T-cell (primary cell): ENCODE data around the gene BICC1. TPM values are rescaled to one million over a fixed set of nuclear protein-coding genes. Genes with fewer than 3 reads are reported as not detected.

Experiments used
- ATAC-seq, 4 experiments: fragments of 200-7000 bp in 3 of 4; fragments of 150-1000 bp in 1 of 4; cut with Tn5 transposase; replicated peaks in 1 of 4; 1 replicate in 3 of 4; 2 replicates in 1 of 4; pipeline ENCODE4 v1.10.0; 2021; ENCODE audit warnings: moderate library complexity in 3 of 4, mild to moderate bottlenecking in 2 of 4, moderate number of reproducible peaks in 1 of 4
- CTCF ChIA-PET, 2 donors: fragments of 300-600 bp; sonication (Branson Sonifier 250); formaldehyde crosslinking; loops; one replicate each; lab custom pipeline; 2022; ENCODE audit warnings: antibody characterized with exemption in 2 of 2; lab: Charles Lee
- POLR2A ChIA-PET, 2 donors: fragments of 300-600 bp; sonication (Branson Sonifier 250); formaldehyde crosslinking; loops; one replicate each; lab custom pipeline; 2022; ENCODE audit warnings: antibody characterized with exemption in 2 of 2; lab: Charles Lee
- DNase-seq, 35 experiments: peaks; one replicate each; pipeline versions ENCODE4 v3.0.0 to v3.0.0-alpha.2; 2013 to 2023
- H3K27ac ChIP-seq: one replicate; pipeline ENCODE4 v1.5.1; 2013; ENCODE audit warnings: low read length
- H3K27me3 ChIP-seq, 2 experiments: replicated peaks in 1 of 2; 1 replicate in 1 of 2; 2 replicates in 1 of 2; pipeline versions ENCODE4 v1.6.1 to v1.7.0; 2013; ENCODE audit warnings: low read length in 1 of 2, mixed read lengths in 1 of 2; ENCODE audit not compliant: control insufficient read depth in 2 of 2, insufficient read depth in 2 of 2; ENCODE audit errors: extremely low read depth in 1 of 2
- H3K36me3 ChIP-seq, 2 donors: 1 replicate in 1 of 2; 2 replicates in 1 of 2; pipeline versions ENCODE4 v1.6.1 to v1.7.0; 2013; ENCODE audit warnings: low read length in 1 of 2; ENCODE audit not compliant: control insufficient read depth in 2 of 2, insufficient read depth in 1 of 2; ENCODE audit errors: extremely low read depth in 1 of 2
- H3K4me1 ChIP-seq, 2 experiments: 1 replicate in 1 of 2; 2 replicates in 1 of 2; pipeline versions ENCODE4 v1.6.1 to v1.7.0; 2013; ENCODE audit warnings: low read length in 2 of 2, mixed read lengths in 1 of 2; ENCODE audit not compliant: insufficient read depth in 2 of 2, control insufficient read depth in 1 of 2; ENCODE audit errors: extremely low read depth in 1 of 2
- H3K4me3 ChIP-seq, 2 donors: 1 replicate in 1 of 2; 2 replicates in 1 of 2; pipeline versions ENCODE4 v1.5.1 to v1.7.0; 2013; ENCODE audit warnings: mild to moderate bottlenecking in 2 of 2, low read length in 1 of 2, moderate library complexity in 1 of 2; ENCODE audit not compliant: control insufficient read depth in 1 of 2; ENCODE audit errors: extremely low read depth in 1 of 2
- H3K9me3 ChIP-seq: 2 replicates; pipeline ENCODE4 v1.7.0; 2013
- H3K27ac Mint-ChIP-seq, 2 donors: one replicate each; pipeline ENCODE4 v1.8.0; 2020 to 2021; ENCODE audit warnings: mild to moderate bottlenecking in 2 of 2, mixed read lengths in 2 of 2
- H3K27me3 Mint-ChIP-seq, 2 donors: one replicate each; pipeline ENCODE4 v1.8.0; 2021 to 2022; ENCODE audit warnings: mixed read lengths in 2 of 2
- H3K36me3 Mint-ChIP-seq: one replicate; pipeline ENCODE4 v1.8.0; 2021; ENCODE audit warnings: mixed read lengths
- H3K4me1 Mint-ChIP-seq, 3 donors: one replicate each; pipeline ENCODE4 v1.8.0; 2020 to 2022; ENCODE audit warnings: mixed read lengths in 3 of 3, mild to moderate bottlenecking in 1 of 3
- H3K4me3 Mint-ChIP-seq, 3 donors: one replicate each; pipeline ENCODE4 v1.8.0; 2020 to 2022; ENCODE audit warnings: mild to moderate bottlenecking in 3 of 3, mixed read lengths in 3 of 3, moderate library complexity in 3 of 3
- H3K9me3 Mint-ChIP-seq, 3 donors: one replicate each; pipeline ENCODE4 v1.8.0; 2020 to 2022; ENCODE audit warnings: mixed read lengths in 3 of 3
- WGBS: methylation state at CpG from one replicate; pipeline ENCODE4 v1.1.5; 2013; ENCODE audit warnings: missing lambda C conversion rate; ENCODE audit not compliant: insufficient coverage; 5-methylcytosine and 5-hydroxymethylcytosine counted together
- total RNA-seq, 35 experiments: library from RNA in 6 of 35; stranded (reverse) in 6 of 35; fragments of 120-200 nt in 1 of 35; gene quantifications; one replicate each; pipeline versions ENCODE4 v1.2.1 to v1.2.4 and lab custom pipeline; 2013 to 2026

The BICC1 gene
- total RNA-seq, 5 donors from 2014 or later (not counting 1 experiment from before 2014, with no cell fraction given) = 0.06 to 0.09 (median 0.07) TPM; not detected in 2

DNA sequence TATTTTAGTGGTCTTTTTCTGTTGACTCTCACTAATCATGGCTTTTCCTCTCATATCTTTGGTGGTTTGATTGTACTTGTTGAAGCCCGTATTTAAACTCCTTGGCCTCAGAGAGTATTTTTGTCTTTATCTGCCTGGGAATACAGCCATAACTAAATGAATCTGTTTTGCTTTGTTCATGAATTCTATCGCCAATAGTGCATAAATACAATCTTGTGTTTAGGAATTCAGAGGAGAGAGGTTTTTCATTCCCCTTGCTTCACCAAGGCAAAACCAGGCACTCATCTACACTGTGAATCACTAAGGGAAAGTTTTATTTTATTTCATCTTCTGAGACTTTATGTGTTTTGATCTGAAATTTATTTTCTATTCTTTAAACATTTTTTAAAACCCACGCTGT, 152.7 kb downstream of the BICC1 start:
- POLR2A ChIA-PET = no interaction called here
- Mint-ChIP-seq H3K27ac (no peak overlapping the region), H3K4me3 (peak overlapping the region in 1 of 3 donors; percentile 27)

DNA sequence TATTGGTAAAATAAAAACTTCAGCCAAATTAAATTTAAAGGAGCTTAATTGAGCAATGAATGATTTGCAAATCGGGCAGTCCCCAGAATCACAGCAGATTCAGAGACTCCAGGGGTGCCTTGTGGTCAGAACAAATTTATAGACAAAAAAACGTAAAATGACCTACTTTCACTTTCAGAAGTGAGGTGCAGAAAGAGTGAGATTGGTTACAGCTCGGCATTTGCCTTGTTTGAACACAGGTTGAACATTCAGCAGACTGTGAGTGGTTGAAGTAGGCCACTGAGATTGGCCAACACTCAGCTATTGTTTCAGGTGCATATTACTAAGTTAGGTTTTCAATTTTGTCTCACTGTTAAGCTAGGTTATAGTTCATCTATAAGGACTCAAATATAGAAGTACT, 153.4 kb downstream of the BICC1 start:
- H3K4me3 Mint-ChIP-seq = peak overlapping the region; percentile 27 to 57 (median 54)

More for the DNA sequence above, 152.7 kb downstream of the BICC1 start:
- H3K4me3 ChIP-seq = no peak overlapping the region
- H3K36me3 Mint-ChIP-seq = no peaks in the 10 kb centered on the region
- no peak for DNase-seq
- H3K27me3 ChIP-seq = no peaks in the 10 kb centered on the region
- no peaks in the 10 kb centered on the region for H3K4me1 ChIP-seq
- WGBS = no CpG with 5 or more reads among the region's 3 CpGs
- H3K9me3 Mint-ChIP-seq = peaks cover 12 to 20% (median 15%) of the 10 kb centered on the region in 3 donors
- peaks cover 0 to 3% of the 10 kb centered on the region in 2 donors for H3K27me3 Mint-ChIP-seq
- H3K4me1 Mint-ChIP-seq = peaks cover 7 to 21% (median 19%) of the 10 kb centered on the region in 3 donors
- no peak for ATAC-seq
- H3K36me3 ChIP-seq = no peaks in the 10 kb centered on the region
- H3K27ac ChIP-seq = no peak overlapping the region
- CTCF ChIA-PET = no interaction called here
- no peaks in the 10 kb centered on the region for H3K9me3 ChIP-seq

DNA sequence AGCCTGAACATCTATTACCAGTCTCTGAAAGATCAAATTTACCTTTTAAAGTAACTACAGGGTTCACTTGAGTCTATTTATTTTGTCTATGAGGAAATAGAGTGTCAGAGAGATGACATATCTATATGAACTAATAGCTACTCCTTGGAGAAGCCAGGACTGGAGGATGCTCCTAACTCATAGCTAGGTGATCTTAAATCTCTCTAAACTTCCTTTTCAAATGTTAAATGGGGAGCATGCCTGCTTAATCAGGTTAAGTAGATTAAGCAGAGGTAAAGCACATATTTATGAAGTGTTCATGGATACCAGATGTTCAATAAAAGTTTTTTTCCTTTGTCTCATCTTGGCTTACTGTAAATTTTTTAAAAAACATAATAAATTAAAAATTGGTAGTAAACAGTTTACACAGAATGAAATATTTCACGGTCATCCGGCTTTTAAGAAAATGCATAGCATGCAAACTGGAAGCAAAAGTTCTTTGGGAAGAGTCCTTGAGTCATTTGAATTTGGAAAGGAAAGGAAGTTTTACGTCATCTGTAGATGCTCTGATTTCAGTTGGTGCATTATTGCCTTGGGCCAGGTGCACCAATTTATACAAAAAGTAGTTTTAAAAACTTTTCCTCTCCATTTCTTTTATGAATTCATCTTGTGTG, 155.1 kb downstream of the BICC1 start:
- no peaks in the 10 kb centered on the region for H3K9me3 ChIP-seq
- H3K36me3 Mint-ChIP-seq = no peaks in the 10 kb centered on the region

More for the DNA sequence above, 153.4 kb downstream of the BICC1 start:
- Histone ChIP-seq H3K9me3 (no peaks in the 10 kb centered on the region), H3K36me3 (no peaks in the 10 kb centered on the region), H3K27me3 (no peaks in the 10 kb centered on the region), H3K27ac (peak overlapping the region; percentile 52), H3K4me3 (no peak overlapping the region), H3K4me1 (no peaks in the 10 kb centered on the region)
- H3K27ac Mint-ChIP-seq = peak overlapping the region; percentile 64 to 72
- no CpG with 5 or more reads among the region's 3 CpGs for WGBS
- CTCF ChIA-PET = interaction anchor here in 1 of 2 donors (0.6 kb wide), 1 partner anchor 73 kb away, joined by 3 read pairs; no protein-coding TSS in a partner anchor
- DNase-seq (peak in 3 of 35 experiments; percentile 1 to 28 (median 2)), ATAC-seq (peak in 3 of 4 experiments; percentile 49 to 63 (median 55))
- H3K27me3 Mint-ChIP-seq = peaks cover 0 to 3% of the 10 kb centered on the region in 2 donors
- H3K9me3 Mint-ChIP-seq = peaks cover 12 to 20% (median 15%) of the 10 kb centered on the region in 3 donors
- no peaks in the 10 kb centered on the region for H3K36me3 Mint-ChIP-seq
- H3K4me1 Mint-ChIP-seq = peaks cover 3 to 18% (median 16%) of the 10 kb centered on the region in 3 donors
- POLR2A ChIA-PET = no interaction called here

DNA sequence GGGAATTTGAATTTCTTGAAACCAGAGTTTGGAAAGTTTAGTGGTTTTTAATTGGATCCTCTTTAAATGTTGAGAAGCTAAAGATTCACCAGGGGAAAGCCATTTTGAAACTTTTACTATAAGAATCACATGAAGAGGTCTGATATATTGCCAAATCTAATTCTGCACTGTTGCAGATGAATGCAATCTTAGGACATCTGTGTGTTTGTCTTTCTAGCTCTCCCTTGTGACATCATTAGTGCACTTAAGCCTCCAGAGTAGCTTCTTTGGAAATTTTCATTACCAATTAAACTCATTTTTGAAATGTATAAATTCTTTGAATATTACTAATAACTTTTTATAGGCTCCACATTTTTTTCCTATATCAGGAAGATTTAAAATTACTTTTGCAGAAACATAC, 160.2 kb downstream of the BICC1 start:
- Mint-ChIP-seq H3K4me1 (no peaks in the 10 kb centered on the region), H3K36me3 (no peaks in the 10 kb centered on the region), H3K27ac (no peak overlapping the region), H3K4me3 (no peak overlapping the region), H3K9me3 (peaks cover 0 to 4% (median 0%) of the 10 kb centered on the region in 3 donors), H3K27me3 (peaks cover 4 to 6% of the 10 kb centered on the region in 2 donors)
- ChIA-PET POLR2A (no interaction called here), CTCF (no interaction called here)
- Histone ChIP-seq H3K4me1 (no peaks in the 10 kb centered on the region), H3K36me3 (no peaks in the 10 kb centered on the region), H3K9me3 (no peaks in the 10 kb centered on the region), H3K27ac (no peak overlapping the region), H3K27me3 (peaks cover 0 to 8% of the 10 kb centered on the region in 2 experiments), H3K4me3 (no peak overlapping the region)
- ATAC-seq (no peak), DNase-seq (no peak)

More for the DNA sequence above, 155.1 kb downstream of the BICC1 start:
- peaks cover 12 to 20% (median 15%) of the 10 kb centered on the region in 3 donors for H3K9me3 Mint-ChIP-seq
- POLR2A ChIA-PET = no interaction called here
- peaks cover 0 to 15% (median 13%) of the 10 kb centered on the region in 3 donors for H3K4me1 Mint-ChIP-seq
- CTCF ChIA-PET = interaction anchor here in 1 of 2 donors (0.6 kb wide), 1 partner anchor 142 kb away, joined by 3 read pairs; no protein-coding TSS in a partner anchor
- DNase-seq (no peak), ATAC-seq (no peak)
- no peak overlapping the region for H3K27ac Mint-ChIP-seq
- no peak overlapping the region for H3K4me3 Mint-ChIP-seq
- WGBS = 100% methylated on average over 1 of the region's 3 CpGs
- no peak overlapping the region for H3K27ac ChIP-seq
- no peaks in the 10 kb centered on the region for H3K4me1 ChIP-seq
- H3K27me3 Mint-ChIP-seq = peaks cover 0 to 3% of the 10 kb centered on the region in 2 donors
- no peaks in the 10 kb centered on the region for H3K27me3 ChIP-seq
- H3K36me3 ChIP-seq = no peaks in the 10 kb centered on the region
- no peak overlapping the region for H3K4me3 ChIP-seq

DNA sequence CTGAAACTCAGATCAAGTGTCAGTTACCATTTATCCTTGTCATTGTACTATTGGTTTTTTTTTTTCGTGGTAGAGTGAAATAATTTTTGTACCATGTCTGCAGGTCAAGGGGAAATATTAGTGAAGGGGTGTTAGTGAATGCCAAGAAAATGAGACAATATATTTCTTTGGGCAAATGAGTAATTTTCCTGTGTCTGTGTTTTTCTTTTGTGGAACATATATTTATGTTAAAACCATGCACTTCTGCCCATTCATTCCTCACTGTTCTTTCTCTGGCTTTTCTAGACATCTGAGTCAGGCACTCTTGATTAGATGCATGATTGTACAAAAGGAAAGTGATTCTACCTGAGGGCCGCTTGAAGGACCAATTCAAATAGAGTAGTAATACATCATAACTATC, 161.6 kb downstream of the BICC1 start:
- Histone ChIP-seq H3K27me3 (peaks cover 0 to 8% of the 10 kb centered on the region in 2 experiments), H3K4me3 (no peak overlapping the region), H3K4me1 (no peaks in the 10 kb centered on the region), H3K27ac (no peak overlapping the region), H3K9me3 (no peaks in the 10 kb centered on the region), H3K36me3 (no peaks in the 10 kb centered on the region)
- no peaks in the 10 kb centered on the region for H3K4me1 Mint-ChIP-seq
- POLR2A ChIA-PET = no interaction called here
- DNase-seq = no peak
- H3K36me3 Mint-ChIP-seq = no peaks in the 10 kb centered on the region
- H3K27me3 Mint-ChIP-seq = peaks cover 4 to 6% of the 10 kb centered on the region in 2 donors
- no peak for ATAC-seq
- H3K27ac Mint-ChIP-seq = no peak overlapping the region
- no peak overlapping the region for H3K4me3 Mint-ChIP-seq
- CTCF ChIA-PET = interaction anchor here (0.7 kb wide), 2 partner anchors 337 to 549 kb away, joined by 3 to 5 read pairs; no protein-coding TSS in a partner anchor
- peaks cover 0 to 11% (median 0%) of the 10 kb centered on the region in 3 donors for H3K9me3 Mint-ChIP-seq
- WGBS = no CpG with 5 or more reads among the region's 2 CpGs

DNA sequence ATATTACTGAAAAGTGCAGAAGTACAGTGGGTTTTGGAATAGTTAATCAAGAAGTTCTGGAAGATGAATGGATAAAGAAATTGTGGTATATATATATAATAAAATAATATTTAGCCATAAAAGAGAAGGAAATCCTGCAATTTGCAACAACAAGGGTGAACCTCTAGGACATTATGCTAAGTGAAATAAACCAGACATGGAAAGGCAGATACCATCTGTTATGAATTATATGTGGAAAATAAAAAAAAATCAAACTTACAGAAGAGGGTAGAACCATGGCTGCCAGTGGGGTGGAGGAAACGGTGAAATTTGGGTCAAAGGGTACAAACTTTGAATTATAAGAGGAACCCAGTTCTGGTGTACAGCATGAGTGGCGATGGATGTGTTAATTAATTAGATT, 162.6 kb downstream of the BICC1 start:
- H3K9me3 ChIP-seq = no peaks in the 10 kb centered on the region
- no peaks in the 10 kb centered on the region for H3K4me1 Mint-ChIP-seq
- ATAC-seq = no peak
- no peak overlapping the region for H3K27ac ChIP-seq
- ChIA-PET CTCF (no interaction called here), POLR2A (no interaction called here)
- H3K27me3 ChIP-seq = peaks cover 0 to 8% of the 10 kb centered on the region in 2 experiments
- H3K36me3 ChIP-seq = no peaks in the 10 kb centered on the region
- H3K27ac Mint-ChIP-seq = no peak overlapping the region
- WGBS = no CpG with 5 or more reads among the region's 2 CpGs
- H3K4me1 ChIP-seq = no peaks in the 10 kb centered on the region
- H3K9me3 Mint-ChIP-seq = peaks cover 0 to 18% (median 0%) of the 10 kb centered on the region in 3 donors
- no peak for DNase-seq
- H3K27me3 Mint-ChIP-seq = peaks cover 4 to 6% of the 10 kb centered on the region in 2 donors
- no peak overlapping the region for H3K4me3 ChIP-seq
- H3K36me3 Mint-ChIP-seq = no peaks in the 10 kb centered on the region
- no peak overlapping the region for H3K4me3 Mint-ChIP-seq
